HuH-7 (cell line): ENCODE results near the gene CHCHD6.
A peak's percentile ranks its signal among the peaks of the same experiment; 100 is the strongest.

Experiments
- DNase-seq: peaks from one replicate; pipeline ENCODE4 v3.0.0; 2011; ENCODE audit warnings: low spot score

CHCHD6 gene

GRCh38 chr3:126828306-126828705 lies 124.3 kb downstream of the CHCHD6 start:
- no peak for DNase-seq

DNA sequence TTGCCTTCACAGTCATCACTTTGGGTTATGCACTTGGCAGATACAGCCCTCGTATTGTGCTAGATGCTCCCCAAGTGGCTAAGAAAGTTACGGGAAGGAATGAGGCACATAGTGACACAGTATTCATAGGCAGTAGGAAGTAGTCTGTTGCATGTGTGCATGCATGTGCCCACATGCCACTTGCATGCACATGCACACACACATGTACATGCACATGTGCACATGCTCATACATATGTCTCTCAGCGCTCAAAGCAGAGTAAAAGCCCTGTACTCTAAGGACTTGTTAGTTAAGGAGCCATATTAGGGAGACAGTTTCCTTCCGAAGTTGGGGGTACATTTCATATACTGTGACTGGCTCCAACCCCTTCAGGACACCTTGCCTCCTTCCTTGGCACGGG lies 128.9 kb downstream of the CHCHD6 start:
- DNase-seq = no peak

DNA sequence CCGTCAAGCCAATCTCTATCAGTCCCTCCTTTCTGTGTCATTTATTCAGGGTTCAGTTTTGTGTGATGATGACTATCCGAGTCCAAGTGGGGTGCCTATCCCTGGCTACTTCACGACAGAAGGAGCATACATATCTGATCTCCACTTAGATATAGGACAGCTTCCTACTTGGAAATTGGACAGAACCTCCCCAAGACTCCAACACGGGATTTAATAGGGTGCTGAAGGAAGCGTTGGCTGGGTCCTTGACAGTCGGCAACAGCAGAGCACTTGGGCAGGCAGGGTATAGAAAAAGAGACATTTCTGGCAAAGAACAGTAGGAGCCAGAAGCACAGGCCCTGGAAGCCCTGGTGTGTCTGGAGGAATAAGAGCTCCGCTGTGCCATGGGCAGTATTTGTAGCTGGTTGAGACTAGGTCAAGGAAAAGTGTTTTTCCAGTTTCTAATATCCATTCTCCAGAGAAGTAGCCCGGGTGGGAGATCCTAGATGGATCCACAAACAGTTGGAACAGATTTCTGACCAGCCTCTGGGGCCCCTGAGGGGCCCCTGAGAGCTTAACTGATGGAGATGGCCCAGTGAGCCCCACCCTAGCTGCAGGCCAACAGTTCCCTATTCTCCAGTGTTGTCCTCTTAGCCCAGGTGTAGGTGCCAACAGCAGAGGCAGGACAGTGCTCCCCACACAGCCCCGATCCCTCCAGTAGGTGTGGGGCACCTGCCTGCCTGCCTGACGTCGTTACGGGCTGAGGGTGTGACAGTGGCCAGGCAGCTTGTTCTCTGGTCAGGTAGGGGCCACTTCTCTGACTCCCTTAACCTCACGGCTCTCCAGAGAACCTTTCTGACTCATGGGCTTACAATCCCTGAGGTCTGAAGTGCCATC lies 130.8 kb downstream of the CHCHD6 start:
- no peak for DNase-seq

DNA sequence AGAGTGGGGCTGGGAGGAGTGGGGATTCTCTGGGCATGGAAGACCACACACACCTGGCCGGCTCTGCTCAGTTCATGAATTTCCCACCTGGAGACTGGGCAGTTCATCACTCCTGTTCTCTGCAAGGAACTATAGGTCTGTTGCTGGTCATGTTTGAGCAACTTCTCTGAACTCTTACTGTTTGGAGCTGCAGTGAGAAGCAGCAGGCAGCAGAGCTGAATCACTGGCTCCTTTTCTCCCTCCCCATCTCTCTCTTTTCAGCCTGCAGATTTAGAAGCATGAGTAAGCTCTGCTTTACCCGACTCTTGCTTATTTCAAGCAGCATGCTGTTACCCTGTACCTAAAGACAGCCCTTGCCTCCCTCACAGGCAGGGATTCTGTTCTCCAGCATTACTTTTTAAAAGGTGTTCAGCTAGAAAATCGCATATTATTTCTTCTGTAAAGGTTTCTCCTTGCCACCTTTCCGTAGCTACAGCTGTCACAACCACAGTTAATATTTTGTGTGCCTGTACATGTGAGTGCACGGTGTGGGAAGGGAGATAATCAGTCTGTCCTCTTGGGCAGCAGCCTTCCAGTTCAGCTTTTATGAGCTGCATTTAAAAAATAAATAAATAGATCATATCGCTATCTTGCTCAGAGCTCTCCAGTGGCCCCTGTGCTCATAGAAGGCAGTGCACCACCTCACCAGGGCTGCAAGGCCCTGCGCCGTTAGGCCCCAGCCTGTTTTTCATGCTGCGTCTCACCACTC lies 131.6 kb downstream of the CHCHD6 start:
- DNase-seq = no peak

GRCh38 chr3:126836220-126836860 lies 132.3 kb downstream of the CHCHD6 start:
- no peak for DNase-seq

- no peak for DNase-seq
These were observed 133.7 kb downstream of the CHCHD6 start for GRCh38 chr3:126837773-126838172.

- no peak for DNase-seq
These were observed 142.1 kb downstream of the CHCHD6 start for GRCh38 chr3:126845920-126846715.

DNA sequence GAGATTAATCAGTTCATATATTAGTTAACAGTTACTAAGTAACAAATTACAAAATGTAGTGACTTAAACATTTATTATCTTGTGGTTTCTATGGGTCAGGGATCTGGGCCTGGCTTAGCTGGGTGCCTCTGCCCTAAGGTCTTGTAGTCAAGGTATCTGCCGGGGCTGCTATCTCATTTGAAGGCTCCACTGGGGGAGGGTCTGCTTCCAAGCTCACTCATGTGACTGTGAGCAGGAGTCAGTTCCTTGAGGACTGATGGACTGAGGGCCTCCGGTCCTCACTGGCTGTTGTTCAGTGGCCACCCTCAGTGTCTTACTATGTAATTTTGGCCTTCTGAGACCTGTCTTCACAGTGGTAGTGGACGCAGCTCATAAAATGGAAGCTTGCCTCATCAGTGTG lies 143.0 kb downstream of the CHCHD6 start:
- no peak for DNase-seq

GRCh38 chr3:126848991-126849390 lies 145.0 kb downstream of the CHCHD6 start:
- no peak for DNase-seq

DNA sequence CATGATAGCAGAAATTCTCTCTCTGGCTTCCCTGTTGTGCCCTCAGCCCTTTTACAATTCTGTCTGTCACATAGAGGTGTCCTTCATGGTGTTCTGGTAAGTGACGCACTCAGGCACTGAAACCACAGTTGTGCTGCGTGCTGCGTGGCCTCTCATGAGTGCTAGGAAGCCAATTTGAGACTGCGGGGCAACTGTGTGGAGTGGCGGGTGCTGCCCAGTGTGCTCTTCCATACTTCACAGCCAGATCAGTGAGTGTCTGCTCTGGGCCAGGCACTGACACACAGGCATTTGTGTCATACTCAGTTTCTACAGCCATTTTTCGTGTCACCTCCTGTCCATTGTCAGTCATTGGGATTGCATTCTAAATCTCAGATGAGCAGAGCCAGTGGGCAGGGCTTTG lies 145.7 kb downstream of the CHCHD6 start:
- no peak for DNase-seq

- DNase-seq = peak; percentile 14
These were observed 146.5 kb downstream of the CHCHD6 start for GRCh38 chr3:126850370-126851085.

GRCh38 chr3:126851382-126851781 lies 147.3 kb downstream of the CHCHD6 start:
- no peak for DNase-seq

DNA sequence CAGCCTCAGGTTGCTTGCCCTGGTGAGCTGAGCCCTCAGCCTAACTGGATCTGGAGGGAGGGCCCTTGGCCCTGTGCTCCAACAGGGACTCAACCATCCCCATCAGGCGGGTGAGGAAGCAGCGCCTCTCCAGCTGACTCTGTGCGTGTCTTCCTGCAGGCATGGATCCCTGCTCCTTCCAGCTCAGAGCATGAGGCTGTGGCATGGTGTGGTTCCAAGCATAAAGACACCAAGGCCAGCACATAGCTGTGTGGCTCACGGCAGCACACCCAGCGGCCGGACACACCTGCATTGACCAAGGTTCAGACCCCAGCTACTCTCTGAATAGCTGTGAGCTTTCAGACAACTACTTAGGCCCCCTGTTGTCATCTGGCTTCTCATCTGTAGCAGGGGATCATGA lies 147.9 kb downstream of the CHCHD6 start:
- DNase-seq = no peak

DNA sequence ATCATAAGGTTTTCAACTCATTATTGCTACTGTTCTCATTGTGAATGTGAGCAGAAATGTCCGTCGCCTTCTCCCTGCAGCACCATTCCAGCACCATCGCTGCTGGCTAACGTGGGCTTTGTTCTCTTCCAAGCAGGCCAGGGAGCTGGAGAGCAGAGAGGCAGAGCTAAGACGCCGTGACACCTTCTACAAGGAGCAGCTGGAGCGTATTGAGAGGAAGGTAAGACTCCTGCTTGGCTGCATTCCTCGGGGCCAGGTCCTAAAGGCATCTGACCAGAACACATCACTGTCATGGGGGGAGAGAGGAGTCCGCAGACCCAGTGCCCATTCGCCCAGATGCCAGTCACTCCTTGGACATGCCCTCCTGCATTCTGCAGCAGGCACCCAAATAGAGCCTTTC lies 148.5 kb downstream of the CHCHD6 start:
- DNase-seq = no peak

- DNase-seq = no peak
These were observed 150.6 kb downstream of the CHCHD6 start for GRCh38 chr3:126854666-126855065.

DNA sequence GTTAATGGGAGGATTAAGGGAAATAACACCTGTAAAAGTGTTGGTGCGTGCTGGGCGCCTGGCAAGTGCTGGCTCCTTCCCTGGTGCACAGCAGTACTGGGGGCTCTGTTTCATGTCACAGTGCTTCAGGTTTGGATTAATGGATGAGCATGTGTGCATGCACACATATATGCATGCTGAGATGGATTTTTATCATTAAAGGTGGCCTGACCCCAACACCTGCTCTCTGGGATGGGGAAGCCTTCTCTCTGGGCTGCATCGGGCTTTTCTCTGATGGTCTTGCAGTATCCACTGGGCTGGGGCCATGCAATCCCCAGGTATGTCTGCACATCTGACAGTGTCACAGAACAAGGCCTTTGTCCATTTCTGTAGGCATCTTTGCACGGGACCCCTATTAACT lies 151.3 kb downstream of the CHCHD6 start:
- no peak for DNase-seq

- no peak for DNase-seq
These were observed 153.9 kb downstream of the CHCHD6 start for GRCh38 chr3:126857928-126858327.

DNA sequence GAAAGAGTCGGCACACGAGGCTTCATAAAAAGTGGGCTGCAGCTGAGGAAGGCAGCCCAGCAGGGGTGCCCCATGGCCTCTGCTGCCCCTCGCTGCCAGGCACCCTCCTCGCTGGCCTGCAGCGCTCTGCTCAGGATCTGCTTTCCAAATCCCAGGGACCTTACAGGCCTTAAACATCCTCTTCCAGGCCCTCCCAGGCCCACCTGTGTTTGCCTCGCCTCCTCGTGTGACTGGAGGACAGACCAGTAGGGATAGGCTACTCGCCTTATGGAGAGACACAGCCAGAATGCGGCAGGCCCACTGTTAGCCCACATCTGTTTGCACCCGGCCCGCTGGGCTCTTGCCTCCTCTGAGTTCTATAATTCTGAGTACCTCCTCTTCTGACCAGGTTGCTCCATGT lies 154.4 kb downstream of the CHCHD6 start:
- DNase-seq = no peak

DNA sequence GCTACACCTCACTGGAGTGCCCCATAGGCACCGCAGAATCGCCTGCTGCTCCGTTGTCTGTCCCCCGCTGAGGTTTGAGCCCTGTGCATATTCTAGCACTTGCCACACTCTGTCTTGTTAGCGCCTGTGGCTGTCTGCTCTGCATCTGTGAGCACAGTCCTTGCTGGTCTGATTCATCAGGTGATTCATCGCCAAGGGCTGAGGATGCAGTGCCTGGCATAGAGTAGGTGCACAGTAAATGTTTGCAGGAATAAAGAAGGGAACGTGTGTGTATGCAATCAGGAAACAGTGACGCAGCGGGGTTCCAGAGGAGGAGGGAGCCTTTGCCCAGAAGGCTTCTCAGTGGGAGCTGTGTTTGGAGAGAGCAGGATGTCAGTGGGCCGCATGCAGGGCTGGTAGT lies 154.8 kb downstream of the CHCHD6 start:
- DNase-seq = no peak

DNA sequence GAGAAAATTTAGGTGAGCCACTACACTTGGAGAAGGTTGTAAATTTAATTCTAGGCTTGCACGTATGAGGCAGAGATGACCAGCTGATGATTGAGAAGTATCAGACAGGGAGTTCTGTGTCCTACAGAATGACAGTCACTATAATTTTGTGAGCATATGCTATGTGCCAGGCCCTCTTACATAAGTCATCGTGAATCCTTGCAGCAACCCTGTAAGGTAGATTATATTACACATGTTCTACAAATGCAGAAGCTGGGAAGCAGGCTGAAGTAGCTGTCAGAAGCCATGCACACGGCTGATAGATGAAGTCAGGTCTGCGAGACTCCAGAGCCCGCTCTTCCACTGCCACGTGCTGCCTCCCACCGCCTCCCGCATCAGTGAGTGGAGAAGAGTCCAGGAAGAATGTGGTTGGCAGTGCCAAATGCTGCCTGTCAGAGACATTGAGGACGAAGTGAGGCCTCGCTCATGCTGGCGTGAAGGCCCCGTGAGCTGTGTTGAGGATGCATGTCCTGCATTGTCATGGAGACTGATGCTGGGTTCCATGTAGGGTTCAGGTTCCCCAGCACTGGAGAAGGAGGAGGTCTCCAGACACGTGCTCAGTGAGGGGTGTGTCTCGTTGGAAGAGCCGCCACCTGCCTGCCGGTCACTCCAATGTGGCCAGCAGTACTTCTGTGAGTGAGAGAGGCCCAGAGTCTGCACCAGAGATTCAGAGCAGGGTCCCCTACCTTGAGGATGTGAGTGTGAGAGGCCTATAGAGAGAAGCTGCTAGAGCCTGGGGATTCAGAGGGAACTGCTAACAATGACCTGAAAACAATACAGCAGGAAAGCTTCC lies 155.6 kb downstream of the CHCHD6 start:
- DNase-seq = no peak

DNA sequence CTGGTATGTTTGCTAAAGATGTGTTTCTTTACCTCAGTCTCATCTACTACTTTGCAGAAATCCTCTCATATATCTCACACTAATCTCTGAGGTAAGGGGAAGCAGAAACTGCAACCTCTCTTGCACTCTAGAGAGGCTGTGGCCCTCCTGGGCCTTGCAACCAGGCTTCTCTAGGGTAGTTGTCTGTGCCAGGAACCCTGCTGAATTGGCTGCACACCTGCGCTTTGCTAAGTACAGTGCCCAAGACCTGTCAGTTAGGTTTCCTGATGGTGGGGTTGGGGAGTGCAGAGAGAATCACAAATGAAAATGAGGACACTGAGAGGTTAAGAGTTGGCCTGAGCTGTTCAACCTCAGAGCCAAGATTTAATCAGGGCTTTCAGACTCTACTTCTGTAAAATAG lies 161.7 kb downstream of the CHCHD6 start:
- no peak for DNase-seq
